ENCODE measurements around the gene LAPTM5. TPM values are rescaled to one million over a fixed set of nuclear protein-coding genes. Genes with fewer than 3 reads are reported as not detected.

LAPTM5 gene
- total RNA-seq, 1 experiment from 2014 or later = 1.5 TPM

GRCh38 chr1:30768830-30769718, 11.5 kb upstream of the LAPTM5 start:
- H3K4me1 ChIP-seq (ENCODE audit: control insufficient read depth in 1 of 2, insufficient read depth in 2 of 2, low read length in 2 of 2) = no peaks in the 10 kb centered on the region
- CTCF ChIA-PET = interaction anchor here (1.0 kb wide), 1 partner anchor 11 kb away, joined by 4 read pairs; no protein-coding TSS in a partner anchor
- intact Hi-C loops (cut with micrococcal nuclease) = no loop called here
- H2AFZ ChIP-seq (ENCODE audit: low read depth, low read length, poor library complexity, severe bottlenecking) = no peak overlapping the region
- H4K20me1 ChIP-seq (ENCODE audit: insufficient read depth) = no peaks in the 10 kb centered on the region
- no peaks in the 10 kb centered on the region for H3K9me3 ChIP-seq (ENCODE audit: control insufficient read depth in 1 of 2, insufficient read depth in 1 of 2, low read depth in 1 of 2, low read length in 2 of 2)
- H3K27me3 ChIP-seq (ENCODE audit: insufficient read depth, low read length) = no peaks in the 10 kb centered on the region
- RAD21 ChIA-PET (ENCODE audit: low non-redundant PET in 1 of 2, low total read pairs in 2 of 2, uncharacterized antibody in 2 of 2, unreplicated experiment in 2 of 2) = no interaction called here
- ATAC-seq (no peak), DNase-seq (ENCODE audit: low read depth, low spot score) (no peak)
- H3K4me3 ChIP-seq (replicated peaks in 1 of 2; ENCODE audit: low read depth in 1 of 2, low read length in 2 of 2) = no peak overlapping the region
- no peak overlapping the region for H3K9ac ChIP-seq (ENCODE audit: low read length)
- H3K27ac ChIP-seq (ENCODE audit: low read depth, low read length) = no peak overlapping the region
- BruUV-seq (replicated peaks) = no TSS peak
- TF ChIP-seq SP1 (IDR thresholded peaks at IDR 0.05; ENCODE audit: low read depth) (no peak), ZFX (IDR thresholded peaks at IDR 0.05) (no peak), RAD21 (IDR thresholded peaks at IDR 0.05; ENCODE audit: low read depth) (no peak), POLR2A (IDR thresholded peaks at IDR 0.05; ENCODE audit: borderline replicate concordance, extremely low read depth, insufficient read depth, insufficient read length) (no peak), EZH2phosphoT487 (IDR thresholded peaks at IDR 0.05; ENCODE audit: borderline replicate concordance) (no peak), POLR2AphosphoS5 (IDR thresholded peaks at IDR 0.05; ENCODE audit: low read depth, low read length) (no peak), REST (IDR thresholded peaks at IDR 0.05; ENCODE audit: low read depth) (no peak), TCF7L2 (IDR thresholded peaks at IDR 0.05; ENCODE audit: borderline replicate concordance, extremely low read depth, insufficient read depth, insufficient read length) (no peak), EGR1 (IDR thresholded peaks at IDR 0.05; ENCODE audit: low read depth) (no peak), JUND (IDR thresholded peaks at IDR 0.05) (no peak), ELF1 (IDR thresholded peaks at IDR 0.05; ENCODE audit: borderline replicate concordance, low read depth) (no peak)
- no peaks in the 10 kb centered on the region for H3K9me2 ChIP-seq (ENCODE audit: insufficient read depth)
- POLR2A ChIA-PET = no interaction called here
- no peaks in the 10 kb centered on the region for H3K36me3 ChIP-seq (ENCODE audit: control insufficient read depth in 1 of 2, insufficient read depth in 2 of 2, low read length in 2 of 2)
- no peaks in the 10 kb centered on the region for H3K79me2 ChIP-seq (ENCODE audit: insufficient read depth, low read length)
- H3K4me2 ChIP-seq (ENCODE audit: low read length) = no peak overlapping the region

Data from HCT116 (cell line).